GM21528 (cell line): ENCODE results near the gene GPR33.

Experiments
- ATAC-seq: cut with Tn5 transposase; IDR thresholded peaks from one replicate; pipeline ENCODE4 v1.9.1; 2021; ENCODE audit warnings: mild to moderate bottlenecking, moderate library complexity; ENCODE audit not compliant: unreplicated experiment, low FRiP score

GPR33 gene, protein sequence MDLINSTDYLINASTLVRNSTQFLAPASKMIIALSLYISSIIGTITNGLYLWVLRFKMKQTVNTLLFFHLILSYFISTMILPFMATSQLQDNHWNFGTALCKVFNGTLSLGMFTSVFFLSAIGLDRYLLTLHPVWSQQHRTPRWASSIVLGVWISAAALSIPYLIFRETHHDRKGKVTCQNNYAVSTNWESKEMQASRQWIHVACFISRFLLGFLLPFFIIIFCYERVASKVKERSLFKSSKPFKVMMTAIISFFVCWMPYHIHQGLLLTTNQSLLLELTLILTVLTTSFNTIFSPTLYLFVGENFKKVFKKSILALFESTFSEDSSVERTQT

DNA sequence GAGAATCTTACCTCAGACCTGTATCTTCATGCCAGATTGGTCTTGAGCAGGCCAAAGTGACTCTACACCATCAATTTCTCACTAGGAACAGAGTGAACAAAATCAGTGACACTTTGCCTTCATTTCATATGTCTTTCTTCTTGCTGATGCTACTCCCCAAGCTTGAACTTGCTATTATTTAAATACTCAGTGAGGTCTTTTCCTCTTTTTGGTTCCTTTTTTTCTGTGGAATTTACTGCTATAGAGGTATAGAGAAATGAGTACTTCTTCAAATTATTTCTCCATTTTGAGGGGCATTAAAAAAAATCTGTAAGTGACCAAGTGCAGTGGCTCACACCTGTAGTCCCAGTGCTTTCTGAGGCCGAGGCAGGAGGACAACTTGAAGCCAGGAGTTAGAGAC, at the start of gene GPR33:
Gene GPR33 (minus strand): TSS at position 154 of the 400 bp plus-strand sequence. CDS start 4,074 bp downstream, outside the sequence.
- ATAC-seq: no peak

DNA sequence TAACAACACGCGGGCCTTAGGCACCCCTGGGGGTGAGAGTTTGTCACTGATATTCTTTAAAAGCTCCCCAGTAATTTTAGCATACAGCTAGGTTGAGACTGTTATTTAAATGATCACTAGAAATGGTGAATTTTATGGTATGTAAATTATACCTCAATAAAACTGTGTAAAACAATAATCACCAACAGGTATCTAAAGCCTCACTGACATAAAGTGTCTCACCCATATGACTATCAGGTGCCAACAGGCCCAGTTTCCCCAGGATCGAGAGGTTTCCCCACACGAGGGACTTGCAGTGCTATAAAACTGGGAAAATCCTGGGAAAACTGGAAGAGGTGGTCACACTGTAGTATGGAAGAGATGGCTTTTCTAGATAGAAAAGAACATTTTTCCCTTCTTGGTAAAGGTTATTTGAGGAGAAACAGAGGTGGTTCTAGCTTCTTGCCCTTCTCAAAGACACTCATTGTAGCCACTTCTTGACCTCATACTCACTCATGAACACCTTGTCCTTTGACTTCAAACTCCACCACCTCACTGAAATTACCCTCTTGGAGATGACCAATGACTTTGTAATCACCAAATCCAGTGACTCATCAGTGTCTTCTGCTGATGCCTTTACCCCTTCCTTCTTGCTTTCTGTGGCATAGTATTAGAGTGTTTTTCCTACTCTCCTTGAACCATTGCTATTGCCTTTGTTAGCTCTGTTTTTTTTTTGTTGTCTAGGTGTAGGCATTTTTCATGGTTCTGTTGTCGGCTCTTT, 48.5 kb upstream of the GPR33 start:
- no peak for ATAC-seq

DNA sequence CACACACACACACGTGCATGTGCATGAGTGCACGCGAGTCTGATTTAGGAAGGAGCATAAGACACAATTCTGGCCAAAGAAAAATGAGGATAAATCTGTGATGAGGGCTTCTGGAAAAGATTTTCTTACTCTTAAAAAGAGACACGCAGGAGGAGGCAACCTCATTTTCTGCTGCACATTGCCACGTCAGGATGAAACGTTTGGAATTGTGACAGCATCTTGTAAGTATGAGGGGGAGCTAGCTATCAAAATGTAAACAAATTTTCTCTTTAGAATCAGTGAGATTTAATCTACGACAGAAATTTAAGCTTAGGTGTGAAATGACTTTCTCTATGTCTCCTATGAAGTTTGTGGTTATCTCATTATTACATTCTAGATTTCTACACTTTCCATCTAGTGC, 42.3 kb upstream of the GPR33 start:
- ATAC-seq: no peak

DNA sequence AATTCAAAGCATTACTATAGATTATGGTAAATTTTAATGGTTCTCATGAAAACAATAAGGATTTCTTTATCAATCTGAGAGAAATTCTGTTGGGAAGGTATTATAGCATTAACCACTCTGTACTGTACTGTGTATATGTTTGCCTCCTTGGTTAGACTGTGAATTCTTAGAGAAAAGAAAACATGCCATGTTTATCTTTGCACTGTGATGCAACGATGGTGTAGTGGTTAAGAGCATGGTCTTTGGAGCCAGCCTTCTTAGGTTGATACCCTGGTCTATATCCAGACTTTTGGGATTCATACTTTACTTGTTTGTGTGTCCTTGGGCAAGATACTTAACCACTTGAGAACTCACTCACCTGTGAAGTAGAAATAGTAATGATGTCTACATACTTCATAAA, 41.2 kb upstream of the GPR33 start:
- no peak for ATAC-seq

DNA sequence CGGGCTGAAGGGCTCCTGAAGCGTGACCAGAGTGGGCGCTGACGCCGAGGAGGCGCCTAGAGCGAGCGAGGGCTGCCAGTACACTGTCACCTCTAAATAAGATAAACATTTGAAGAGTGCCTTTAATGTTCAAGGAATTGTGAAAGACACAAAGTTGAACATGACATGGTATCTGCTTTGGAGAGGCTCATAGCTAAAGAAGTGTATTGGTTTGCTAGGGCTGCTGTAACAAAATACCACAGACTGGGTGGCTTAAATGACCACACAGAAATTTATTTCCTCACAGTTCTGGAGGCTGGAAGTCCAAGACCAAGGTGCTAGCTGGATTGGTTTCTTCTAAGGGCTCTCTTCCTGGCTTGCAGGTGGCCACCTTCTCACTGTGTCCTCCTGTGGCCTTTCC, 39.7 kb upstream of the GPR33 start:
- no peak for ATAC-seq

DNA sequence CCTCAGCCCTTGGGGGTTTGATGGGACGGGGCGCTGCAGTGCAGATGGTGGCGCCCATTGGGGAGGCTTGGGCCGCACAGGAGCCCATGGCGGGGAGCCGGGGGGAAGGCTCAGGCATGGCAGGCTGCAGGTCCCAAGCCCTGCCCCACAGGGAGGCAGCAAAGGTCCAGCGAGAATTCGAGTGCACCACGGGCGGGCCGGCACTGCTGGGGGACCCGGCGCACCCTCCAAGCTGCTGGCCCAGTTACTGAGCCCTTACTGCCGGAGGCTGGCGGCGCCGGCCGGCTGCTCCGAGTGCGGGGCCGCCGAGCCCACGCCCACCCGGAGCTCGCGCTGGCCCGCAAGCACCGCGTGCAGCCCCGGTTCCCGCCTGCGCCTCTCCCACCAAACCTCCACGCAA, 39.2 kb upstream of the GPR33 start:
- ATAC-seq: no peak

DNA sequence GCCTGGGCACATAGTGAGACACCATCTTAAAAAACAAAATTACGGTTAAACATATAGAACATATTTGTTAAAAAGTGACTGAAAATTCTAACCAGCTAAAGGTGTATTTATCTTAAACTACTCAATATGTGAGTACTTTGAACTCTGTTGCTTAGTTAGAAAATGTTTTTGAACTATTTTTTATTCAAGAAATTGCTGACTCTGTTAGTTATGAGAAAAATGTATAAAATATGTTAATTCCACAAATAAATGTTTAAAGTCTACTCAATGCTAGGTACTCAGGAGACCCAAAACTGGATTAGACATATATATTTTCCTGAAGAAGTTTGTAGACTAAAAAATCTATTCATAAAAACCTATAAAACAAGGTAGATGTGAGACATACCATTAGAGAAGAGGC, 23.0 kb upstream of the GPR33 start:
- no peak for ATAC-seq

DNA sequence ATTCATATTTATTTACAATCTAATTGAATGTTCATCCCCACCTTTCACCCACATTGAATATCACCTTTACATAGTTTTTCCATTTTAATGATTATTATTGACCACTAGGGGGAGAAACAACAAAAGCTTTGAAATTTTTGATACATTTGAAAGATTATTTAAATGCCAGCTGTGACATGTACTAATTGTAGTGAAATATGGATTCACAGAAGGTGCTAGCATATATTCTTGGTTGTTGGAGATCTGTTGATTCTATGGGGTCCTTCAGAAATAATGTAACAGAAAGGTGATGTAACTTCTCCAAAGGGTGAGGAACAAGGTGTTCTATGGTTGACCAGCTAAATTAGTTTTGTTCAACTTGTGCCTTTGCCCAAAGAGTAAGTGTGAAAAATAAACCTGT, 22.4 kb upstream of the GPR33 start:
- ATAC-seq: no peak

DNA sequence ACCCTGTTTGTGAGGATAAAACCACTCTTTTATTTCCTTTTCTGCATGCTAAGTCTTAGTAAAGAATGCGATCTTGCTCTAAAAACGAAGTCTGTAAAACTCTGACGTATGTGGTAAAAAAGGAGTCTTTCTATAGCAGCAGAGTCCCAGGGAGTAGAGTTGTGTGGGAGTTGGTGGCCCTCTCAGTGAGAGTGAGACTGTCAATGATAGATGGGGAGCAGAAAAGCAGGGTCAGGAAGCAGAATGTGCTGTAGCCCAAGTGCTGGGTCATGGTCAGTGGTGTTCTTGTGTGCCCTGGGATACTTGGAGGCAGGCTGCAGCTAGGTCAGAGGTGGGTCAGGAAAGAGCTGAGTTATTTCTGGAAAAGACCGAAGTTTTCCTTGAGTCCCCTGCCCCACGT, 20.3 kb upstream of the GPR33 start:
- ATAC-seq: no peak

DNA sequence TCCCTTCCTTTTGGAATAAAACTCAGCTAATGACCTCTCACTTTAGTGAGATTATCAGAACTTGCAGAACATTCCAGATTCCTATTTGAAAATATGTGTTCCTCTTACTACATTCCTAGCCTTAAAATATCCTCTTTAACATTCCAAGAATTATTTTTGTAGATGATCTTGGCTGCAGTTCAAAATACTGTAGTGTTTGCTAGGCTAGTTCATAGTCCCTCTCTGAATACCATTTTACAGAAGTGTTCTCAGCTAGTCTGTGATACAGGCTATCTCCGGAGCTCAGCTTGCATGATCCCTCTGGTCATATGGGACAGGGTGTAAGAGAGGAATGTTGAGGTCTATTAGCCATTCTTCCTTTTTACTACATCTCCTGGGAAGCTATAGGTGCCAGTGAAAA, 17.6 kb upstream of the GPR33 start:
- no peak for ATAC-seq

DNA sequence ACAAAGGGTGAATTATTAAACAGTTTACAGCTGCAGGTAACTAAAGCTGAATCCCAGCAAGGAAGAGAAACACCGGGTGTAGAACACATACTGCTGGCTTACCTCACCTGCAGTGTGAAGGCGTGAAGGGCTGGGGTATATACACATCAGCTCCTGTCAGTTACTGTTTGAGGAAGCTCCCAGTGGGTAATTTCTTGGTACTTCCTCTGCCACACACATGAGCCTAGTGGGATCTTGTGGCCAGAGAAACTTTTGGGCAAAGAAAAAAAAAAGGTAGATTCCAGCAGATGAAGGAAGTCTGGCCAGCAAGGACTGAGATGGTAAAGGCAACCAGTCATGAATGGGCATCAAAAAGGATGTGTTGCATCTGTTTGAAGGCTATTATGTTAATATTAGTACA, 14.0 kb upstream of the GPR33 start:
- ATAC-seq: no peak

DNA sequence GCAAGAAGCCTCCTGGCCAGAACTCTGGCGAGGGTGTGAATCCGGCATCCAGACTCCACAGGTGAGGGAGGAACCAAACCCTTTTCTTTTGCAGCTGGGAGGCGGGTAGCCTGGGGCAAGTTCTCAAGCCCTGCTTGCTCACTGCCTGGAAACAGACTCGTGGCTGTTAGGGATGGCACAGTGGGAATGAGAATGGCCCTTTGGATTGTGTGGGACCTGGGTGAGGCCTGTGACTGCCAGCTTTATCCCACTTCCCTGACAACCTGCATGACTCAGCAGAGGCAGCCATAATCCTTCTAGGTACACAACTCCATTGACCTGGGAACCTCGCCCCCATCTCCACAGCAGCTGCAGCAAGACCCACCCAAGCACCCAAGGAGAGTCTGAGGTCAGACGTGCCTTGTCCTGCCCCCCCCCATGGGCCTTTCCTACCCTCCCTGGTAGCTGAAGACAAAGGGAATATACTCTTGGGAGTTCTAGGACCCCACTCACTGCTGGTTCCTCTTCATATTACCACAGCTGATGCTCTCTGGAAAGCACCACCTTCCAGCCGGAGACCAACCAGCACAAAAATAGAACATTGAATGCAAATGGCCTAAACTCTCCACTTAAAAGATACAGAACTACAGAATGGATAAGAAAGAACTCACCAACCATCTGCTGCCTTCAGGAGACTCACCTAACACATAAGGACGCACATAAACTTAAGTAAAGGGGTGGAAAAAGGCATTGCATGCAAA, 5.1 kb upstream of the GPR33 start:
- no peak for ATAC-seq

DNA sequence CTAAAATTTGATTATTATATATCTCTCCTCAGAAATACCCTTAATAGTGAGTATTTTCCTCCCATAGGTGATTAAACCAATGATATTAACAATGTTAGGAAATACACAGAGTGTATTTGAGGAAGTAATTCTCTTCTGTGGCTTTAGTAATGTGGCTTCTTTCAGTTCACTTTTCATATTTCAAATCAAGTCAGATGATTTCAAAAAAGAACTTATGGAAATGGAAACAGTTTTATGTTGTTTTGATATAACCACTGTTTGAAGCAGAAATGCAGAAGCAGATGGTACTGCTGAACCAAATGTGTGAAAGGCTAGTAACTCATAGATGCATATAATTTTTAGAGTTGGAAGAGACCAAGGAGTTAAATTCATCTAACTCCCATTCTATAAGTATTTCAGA, 1.9 kb upstream of the GPR33 start:
- peak; percentile 56 for ATAC-seq

DNA sequence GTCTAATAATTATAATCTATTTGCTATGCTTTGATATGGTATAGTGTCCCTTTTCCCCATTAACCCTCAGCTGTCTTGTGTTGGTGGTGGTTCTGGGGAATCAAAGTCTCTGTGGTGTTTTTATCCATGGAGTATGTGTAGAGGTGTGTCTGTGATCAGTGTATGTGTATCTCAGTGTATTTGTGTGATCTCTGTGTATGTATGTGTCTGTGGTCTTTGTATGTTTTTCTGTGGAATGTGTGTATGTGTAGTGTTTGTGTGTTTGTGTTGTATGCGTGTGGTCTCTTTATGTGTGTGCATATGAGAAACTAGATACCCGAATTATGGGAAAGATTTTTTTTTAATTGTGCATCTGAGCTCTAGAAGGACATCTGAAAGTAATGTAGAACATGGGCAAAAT, 1.1 kb downstream of the GPR33 start:
- ATAC-seq: no peak

DNA sequence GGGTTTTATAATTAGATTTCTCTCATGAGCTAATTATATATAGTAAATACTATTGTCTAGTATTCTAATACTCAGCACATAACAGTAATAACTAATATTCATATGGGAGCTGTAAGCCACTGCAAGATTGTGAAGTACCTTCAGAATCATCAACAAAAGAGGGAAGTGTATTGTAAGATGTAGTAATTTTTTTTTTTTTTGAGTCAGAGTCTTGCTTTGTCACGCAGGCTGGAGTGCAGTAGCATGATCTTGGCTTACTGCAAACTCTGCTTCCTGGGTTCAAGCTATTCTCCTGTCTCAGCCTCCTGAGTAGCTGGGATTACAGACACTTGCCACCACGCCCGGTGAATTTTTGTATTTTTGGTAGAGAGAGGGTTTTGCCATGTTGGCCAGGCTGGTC, 3.1 kb downstream of the GPR33 start:
- ATAC-seq: no peak

DNA sequence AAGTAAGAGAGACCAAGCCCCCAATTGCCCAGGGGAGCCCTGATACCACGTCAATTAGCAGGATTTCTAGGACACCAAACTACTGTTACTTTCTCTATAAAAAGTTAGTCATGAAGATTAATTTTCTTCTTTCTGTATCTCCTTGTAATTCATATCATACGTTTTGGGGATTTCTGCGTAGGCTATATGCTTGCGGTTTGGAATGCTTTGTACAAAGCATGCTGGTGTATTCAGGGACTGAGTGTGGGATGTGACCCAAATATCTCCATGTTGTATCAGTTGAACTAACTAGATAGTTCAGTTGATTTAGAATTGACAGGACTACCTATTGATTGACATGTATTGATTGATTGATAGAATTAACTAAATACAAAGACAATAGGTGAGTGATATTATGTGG, 7.7 kb downstream of the GPR33 start:
- ATAC-seq: no peak

DNA sequence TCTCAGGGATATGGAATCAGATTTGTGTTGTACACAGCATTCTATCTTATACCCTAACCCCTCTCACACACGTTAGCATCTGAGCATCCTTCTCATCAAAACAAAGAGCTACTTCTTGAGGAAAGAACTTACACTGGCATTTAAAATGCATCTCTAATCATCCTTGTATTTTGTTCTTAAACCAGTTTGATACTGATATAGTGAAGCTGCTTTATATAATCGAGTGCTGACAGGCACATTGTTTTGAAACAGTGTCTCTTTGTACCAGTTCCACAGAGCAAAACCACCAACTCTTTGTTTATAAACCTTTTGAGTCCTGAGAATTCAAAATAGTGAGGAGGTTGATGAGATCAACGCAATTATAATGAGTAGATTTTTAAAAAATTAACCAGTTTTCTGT, 8.8 kb downstream of the GPR33 start:
- ATAC-seq: no peak

DNA sequence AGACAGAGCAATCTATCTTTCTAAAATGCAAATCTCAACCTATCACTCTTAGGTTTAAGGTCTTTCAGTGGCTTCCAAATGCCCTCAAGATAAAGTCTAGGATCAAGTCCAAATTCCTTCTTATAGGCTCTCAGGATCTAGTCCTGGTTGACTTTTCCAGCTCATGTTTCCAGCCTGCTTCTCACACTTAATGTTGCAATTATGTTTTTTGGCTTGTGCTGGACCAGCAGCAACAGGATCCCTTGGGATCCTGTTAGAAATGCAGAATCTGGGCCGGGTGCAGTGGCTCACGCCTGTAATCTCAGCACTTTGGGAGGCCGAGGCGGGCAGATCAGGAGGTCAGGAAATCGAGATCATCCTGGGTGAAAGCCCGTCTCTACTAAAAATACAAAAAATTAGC, 10.6 kb downstream of the GPR33 start:
- no peak for ATAC-seq

DNA sequence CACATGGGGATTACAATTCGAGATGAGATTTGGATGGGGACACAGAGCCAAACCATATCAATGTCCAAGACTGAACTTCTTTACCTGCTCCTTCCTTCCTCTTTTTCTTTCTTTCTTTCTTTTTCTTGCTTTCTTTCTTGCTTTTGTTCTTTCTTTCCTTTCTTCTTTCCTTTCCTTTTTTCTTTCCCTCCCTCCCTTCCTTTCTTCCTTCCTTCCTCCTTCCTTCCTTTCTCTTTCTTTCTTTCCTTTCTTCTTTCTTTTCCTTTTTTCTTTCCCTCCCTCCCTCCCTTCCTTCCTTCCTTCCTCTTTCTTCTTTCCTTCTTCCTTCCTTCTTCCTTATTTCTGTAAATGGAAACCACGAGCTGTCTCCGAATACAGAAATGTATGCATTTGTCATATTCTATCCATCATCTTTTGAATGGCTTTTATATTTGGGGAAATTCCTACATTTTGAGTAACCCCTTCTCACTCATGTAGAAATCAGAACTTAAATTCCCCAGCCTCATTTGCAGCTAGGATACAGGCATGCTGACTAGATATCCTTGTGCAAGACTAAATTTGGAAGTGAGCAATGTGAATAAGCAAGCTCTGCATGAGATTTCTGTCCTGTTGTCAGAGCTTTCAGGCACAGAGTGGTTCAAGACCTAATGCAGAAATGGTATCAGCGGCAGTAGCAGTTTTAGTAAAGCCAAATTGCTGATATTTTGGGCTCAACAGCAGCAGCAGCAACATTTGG, 11.5 kb downstream of the GPR33 start:
- no peak for ATAC-seq

DNA sequence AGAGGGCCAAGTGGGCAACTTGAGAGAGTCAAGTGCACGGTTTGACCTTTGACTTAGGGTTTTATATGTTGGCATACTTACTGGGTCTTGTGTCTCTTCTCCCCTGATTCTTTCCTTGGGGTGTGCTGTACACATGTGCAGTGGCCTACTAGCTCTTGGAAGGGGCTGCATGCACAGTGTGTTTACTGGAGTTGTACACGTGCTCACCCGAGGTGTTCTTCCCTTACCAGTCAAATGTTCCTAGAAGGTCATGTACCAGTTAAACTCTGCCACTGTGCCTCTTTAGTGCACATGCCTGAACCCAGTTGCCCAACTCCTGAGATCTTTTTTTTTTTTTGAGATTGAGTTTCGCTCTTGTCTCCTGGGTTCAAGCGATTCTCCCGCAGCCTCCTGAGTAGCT, 21.3 kb downstream of the GPR33 start:
- no peak for ATAC-seq

DNA sequence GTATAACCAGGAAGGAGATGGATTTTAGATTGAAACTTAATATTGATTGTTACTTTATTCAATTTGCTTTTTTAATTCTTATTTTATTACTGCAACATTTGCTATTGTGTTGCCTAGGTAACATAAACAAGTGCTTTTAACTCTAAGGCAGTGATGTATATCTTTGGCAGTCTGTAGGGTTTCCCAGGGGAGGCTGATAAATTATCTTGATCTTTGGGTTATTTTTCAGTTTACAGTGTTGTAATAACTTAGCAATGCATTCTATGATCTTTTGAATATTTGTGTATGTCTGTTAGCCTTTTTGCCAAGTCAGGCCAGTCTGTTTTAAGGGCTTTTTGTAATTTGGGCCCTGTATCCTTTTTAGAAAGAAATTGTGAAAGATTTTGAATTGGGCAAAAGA, 22.7 kb downstream of the GPR33 start:
- no peak for ATAC-seq
